Effector CD4-positive, alpha-beta T cell (primary cell): Measurements from ENCODE around the gene SIRPB1. TPM values are rescaled to one million over a fixed set of nuclear protein-coding genes. Genes with fewer than 3 reads are reported as not detected.
A peak's percentile ranks its signal among the peaks of the same experiment; 100 is the strongest.
"Not testable (repeated sequence)": the region's sequence is repeated elsewhere in the genome, so short reads cannot be mapped to it uniquely, and the experiment has no call there.

Experiments
- DNase-seq: peaks from one replicate; pipeline ENCODE4 v3.0.0-alpha.2; 2020
- total RNA-seq: gene quantifications from one replicate; lab custom pipeline; 2026; lab: John Stamatoyannopoulos, UW

SIRPB1 gene
- total RNA-seq = not detected

- DNase-seq = no peak
These were observed at the start of gene SIRPB1 for GRCh38 chr20:1619861-1620444. Gene SIRPB1 (minus strand): TSS chr20:1620009. CDS start chr20:1619944, 65 bp downstream.

- DNase-seq = no peak
These were observed 49.5 kb upstream of the SIRPB1 start for GRCh38 chr20:1669304-1669703.

GRCh38 chr20:1667502-1668085, 47.8 kb upstream of the SIRPB1 start:
- DNase-seq = no peak

GRCh38 chr20:1666802-1667201, 47.0 kb upstream of the SIRPB1 start:
- no peak for DNase-seq

GRCh38 chr20:1665345-1665744, 45.5 kb upstream of the SIRPB1 start:
- no peak for DNase-seq

- peak; percentile 46 for DNase-seq
These were observed 45.1 kb upstream of the SIRPB1 start for GRCh38 chr20:1664911-1665310.

GRCh38 chr20:1663917-1664316, 44.1 kb upstream of the SIRPB1 start:
- DNase-seq = no peak

- no peak for DNase-seq
These were observed 41.9 kb upstream of the SIRPB1 start for GRCh38 chr20:1661542-1662299.

- no peak for DNase-seq
These were observed 40.4 kb upstream of the SIRPB1 start for GRCh38 chr20:1660246-1660645.

GRCh38 chr20:1657556-1658334, 37.9 kb upstream of the SIRPB1 start, which contains the start of gene SIRPG:
Gene SIRPG (minus strand): TSS chr20:1657779. CDS start chr20:1657714, 65 bp downstream.
- no peak for DNase-seq

- DNase-seq = no peak
These were observed 37.0 kb upstream of the SIRPB1 start for GRCh38 chr20:1656844-1657243.

- no peak for DNase-seq
These were observed 35.2 kb upstream of the SIRPB1 start for GRCh38 chr20:1654996-1655395.

- DNase-seq = no peak
These were observed 33.2 kb upstream of the SIRPB1 start for GRCh38 chr20:1652960-1653359.

GRCh38 chr20:1652104-1652503, 32.3 kb upstream of the SIRPB1 start:
- no peak for DNase-seq

- DNase-seq = no peak
These were observed 31.7 kb upstream of the SIRPB1 start for GRCh38 chr20:1651268-1652058.

- DNase-seq = no peak
These were observed 28.3 kb upstream of the SIRPB1 start for GRCh38 chr20:1648101-1648500.

- no peak for DNase-seq
These were observed 27.2 kb upstream of the SIRPB1 start for GRCh38 chr20:1646975-1647431.

GRCh38 chr20:1644101-1644962, 24.5 kb upstream of the SIRPB1 start:
- no peak for DNase-seq

- not testable (repeated sequence) for DNase-seq
These were observed 18.8 kb upstream of the SIRPB1 start for GRCh38 chr20:1638643-1639042.

GRCh38 chr20:1637755-1638154, 17.9 kb upstream of the SIRPB1 start:
- DNase-seq = no peak

- DNase-seq = no peak
These were observed 17.4 kb upstream of the SIRPB1 start for GRCh38 chr20:1637226-1637625.
